Measurements from ENCODE around the gene FAM221A. TPM values are rescaled to one million over a fixed set of nuclear protein-coding genes. Genes with fewer than 3 reads are reported as not detected.
"Not testable (repeated sequence)": the region's sequence is repeated elsewhere in the genome, so short reads cannot be mapped to it uniquely, and the experiment has no call there.

FAM221A gene
- total RNA-seq, 1 donor from 2014 or later: 8.2 TPM

DNA sequence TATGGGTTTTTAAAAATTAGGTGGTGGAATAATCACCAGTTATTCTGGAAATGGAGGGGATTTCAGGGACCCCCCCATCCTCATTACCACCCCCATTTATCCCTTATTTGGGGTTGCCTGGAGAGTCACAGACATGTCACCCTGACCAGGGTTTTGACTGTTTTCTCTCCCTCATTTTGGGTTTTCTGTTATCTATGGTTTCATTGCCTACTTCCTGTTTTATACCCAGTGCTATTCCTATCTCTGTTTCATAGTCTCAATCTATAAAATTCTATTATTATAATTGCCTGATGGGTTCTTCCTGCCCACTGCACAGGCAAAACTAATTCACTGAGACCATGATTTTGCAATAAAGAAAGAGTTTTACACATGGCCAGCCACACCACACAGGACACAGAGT lies 15.9 kb upstream of the FAM221A start:
- Mint-ChIP-seq H3K9me3 (no peaks in the 10 kb centered on the region), H3K27ac (no peak overlapping the region), H3K4me3 (no peak overlapping the region), H3K27me3 (no peaks in the 10 kb centered on the region), H3K36me3 (no peaks in the 10 kb centered on the region), H3K4me1 (ENCODE audit: unreplicated experiment) (peaks cover 5% of the 10 kb centered on the region)
- DNase-seq (ENCODE audit: extremely low spot score, unreplicated experiment): no peak
- TF ChIP-seq, protein P1, sequence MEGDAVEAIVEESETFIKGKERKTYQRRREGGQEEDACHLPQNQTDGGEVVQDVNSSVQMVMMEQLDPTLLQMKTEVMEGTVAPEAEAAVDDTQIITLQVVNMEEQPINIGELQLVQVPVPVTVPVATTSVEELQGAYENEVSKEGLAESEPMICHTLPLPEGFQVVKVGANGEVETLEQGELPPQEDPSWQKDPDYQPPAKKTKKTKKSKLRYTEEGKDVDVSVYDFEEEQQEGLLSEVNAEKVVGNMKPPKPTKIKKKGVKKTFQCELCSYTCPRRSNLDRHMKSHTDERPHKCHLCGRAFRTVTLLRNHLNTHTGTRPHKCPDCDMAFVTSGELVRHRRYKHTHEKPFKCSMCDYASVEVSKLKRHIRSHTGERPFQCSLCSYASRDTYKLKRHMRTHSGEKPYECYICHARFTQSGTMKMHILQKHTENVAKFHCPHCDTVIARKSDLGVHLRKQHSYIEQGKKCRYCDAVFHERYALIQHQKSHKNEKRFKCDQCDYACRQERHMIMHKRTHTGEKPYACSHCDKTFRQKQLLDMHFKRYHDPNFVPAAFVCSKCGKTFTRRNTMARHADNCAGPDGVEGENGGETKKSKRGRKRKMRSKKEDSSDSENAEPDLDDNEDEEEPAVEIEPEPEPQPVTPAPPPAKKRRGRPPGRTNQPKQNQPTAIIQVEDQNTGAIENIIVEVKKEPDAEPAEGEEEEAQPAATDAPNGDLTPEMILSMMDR (conservative IDR thresholded peaks at IDR 0.05): no peak

DNA sequence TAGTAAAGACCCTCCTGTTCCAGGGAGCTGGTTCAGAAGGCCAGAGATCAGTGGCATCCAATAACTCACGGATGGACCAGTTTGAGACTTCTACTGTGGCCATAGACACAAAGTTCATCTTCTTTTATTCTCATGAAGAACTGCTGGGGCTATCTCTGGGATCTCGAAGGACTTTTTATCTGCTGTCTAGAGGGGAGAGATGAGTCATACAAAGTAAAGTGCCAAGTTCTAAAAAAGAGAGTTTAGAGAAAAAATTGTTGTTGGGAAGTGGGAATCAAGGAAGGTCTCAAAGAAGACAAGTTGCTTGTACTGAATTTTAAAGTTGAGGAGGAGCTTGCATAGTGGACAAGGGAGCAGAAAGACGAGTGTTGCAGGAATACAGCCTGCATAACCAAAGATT lies 8.0 kb upstream of the FAM221A start:
- no peak for DNase-seq (ENCODE audit: extremely low spot score, unreplicated experiment)
- no peaks in the 10 kb centered on the region for H3K9me3 Mint-ChIP-seq
- TF ChIP-seq, protein P1 (conservative IDR thresholded peaks at IDR 0.05): no peak
- H3K27me3 Mint-ChIP-seq: no peaks in the 10 kb centered on the region
- H3K4me3 Mint-ChIP-seq: no peak overlapping the region
- H3K4me1 Mint-ChIP-seq (ENCODE audit: unreplicated experiment): no peaks in the 10 kb centered on the region
- H3K36me3 Mint-ChIP-seq: no peaks in the 10 kb centered on the region
- no peak overlapping the region for H3K27ac Mint-ChIP-seq

DNA sequence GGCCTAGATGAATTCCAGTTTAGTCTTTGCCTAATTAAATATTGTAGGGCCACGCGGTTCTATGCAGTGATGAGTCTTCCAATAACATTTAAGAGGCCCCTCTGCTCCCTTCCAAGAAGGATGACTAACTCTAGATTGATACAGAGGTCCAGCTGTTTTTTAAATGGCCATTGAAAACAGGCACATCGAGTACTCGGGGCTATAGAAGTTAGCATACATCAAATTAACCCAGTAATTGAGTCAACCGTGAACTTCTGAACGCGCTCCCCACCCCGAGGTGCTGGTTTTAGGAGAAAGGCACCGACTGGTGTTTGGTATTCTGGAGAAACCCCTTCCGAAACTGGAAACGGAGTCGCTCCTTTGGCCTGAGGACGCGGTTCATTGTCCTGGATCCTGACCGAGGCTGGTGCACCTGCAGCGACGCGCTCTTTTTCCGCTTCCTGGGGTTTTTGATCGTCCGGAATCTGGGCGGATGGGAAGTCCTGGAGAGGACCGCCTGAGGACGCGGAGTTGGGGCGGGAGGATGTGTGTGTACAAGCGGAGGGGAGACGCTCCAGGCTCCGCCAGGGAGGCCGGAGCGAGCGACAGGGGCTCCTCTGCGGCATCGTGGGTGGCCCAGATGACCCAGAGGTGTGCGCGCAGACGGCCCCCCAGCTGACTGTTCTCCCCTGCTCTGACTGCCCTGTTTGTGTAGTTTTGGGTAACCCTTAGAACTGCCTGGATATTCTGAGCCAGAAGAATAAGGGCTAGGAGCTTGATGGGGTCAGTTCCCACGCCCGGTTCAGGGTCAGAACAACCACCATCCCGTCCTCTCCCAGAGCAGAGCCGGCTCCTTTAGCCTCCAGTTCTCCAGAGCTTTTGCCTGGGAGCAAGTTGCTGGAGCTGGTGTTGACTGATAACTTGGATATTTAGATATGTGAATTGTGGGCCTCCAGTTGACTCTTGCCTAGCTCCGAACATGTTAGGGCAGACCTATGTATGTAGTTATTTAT lies 711 bp downstream of the FAM221A start:
- no peaks in the 10 kb centered on the region for H3K27me3 Mint-ChIP-seq
- TF ChIP-seq, protein P1 (conservative IDR thresholded peaks at IDR 0.05): no peak
- H3K4me1 Mint-ChIP-seq (ENCODE audit: unreplicated experiment): peaks cover 3% of the 10 kb centered on the region
- H3K9me3 Mint-ChIP-seq: no peaks in the 10 kb centered on the region
- peak overlapping the region; percentile 93 for H3K4me3 Mint-ChIP-seq
- H3K36me3 Mint-ChIP-seq: no peaks in the 10 kb centered on the region
- H3K27ac Mint-ChIP-seq: peak overlapping the region; percentile 77
- no peak for DNase-seq (ENCODE audit: extremely low spot score, unreplicated experiment)

DNA sequence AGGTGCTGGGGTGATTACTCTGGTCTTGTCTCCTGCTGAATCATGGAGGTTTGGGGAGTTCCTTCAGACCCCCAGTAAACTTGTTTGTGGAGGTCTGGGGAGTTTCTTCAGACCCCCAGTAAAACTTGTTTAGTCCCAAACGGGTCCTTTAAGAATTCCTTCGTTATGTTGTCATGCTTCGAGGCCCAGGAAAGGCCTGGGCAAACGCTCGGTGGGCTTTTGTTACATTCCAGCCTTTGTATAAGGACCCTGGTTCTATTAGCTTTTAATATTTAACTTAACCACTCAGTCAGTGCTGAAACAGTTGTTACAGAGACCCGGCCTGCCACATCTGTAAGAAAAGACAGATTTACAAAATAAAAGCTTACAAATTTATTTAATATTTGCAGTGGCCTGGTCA lies 4.0 kb downstream of the FAM221A start:
- not testable (repeated sequence) for H3K9me3 Mint-ChIP-seq; DNase-seq (ENCODE audit: extremely low spot score, unreplicated experiment); H3K36me3 Mint-ChIP-seq; H3K27me3 Mint-ChIP-seq; H3K4me1 Mint-ChIP-seq (ENCODE audit: unreplicated experiment)
- peak overlapping the region; percentile 54 for H3K4me3 Mint-ChIP-seq
- H3K27ac Mint-ChIP-seq: peak overlapping the region; percentile 58

DNA sequence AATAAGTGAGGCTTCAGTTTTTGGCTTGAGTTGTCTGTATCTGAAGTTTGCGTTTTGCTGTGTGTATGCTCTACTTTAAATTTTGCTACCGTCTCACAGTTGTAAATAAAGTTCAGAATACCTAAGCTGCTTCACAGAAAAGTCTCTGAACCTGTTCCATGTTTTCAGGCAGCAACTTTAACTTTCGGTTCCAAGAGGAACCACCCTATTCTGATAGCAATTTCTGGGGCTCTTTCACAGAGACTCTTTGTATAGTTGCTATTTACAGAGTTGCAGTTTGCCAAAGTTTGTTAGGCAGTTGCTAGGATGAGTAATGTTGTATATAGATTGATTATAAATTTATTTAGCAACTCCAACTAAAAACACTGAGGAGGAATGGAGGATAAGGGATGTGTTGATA lies 5.7 kb downstream of the FAM221A start:
- peaks cover 3% of the 10 kb centered on the region for H3K4me1 Mint-ChIP-seq (ENCODE audit: unreplicated experiment)
- TF ChIP-seq, protein P1 (conservative IDR thresholded peaks at IDR 0.05): no peak
- peaks cover 3% of the 10 kb centered on the region for H3K36me3 Mint-ChIP-seq
- no peaks in the 10 kb centered on the region for H3K27me3 Mint-ChIP-seq
- H3K4me3 Mint-ChIP-seq: no peak overlapping the region
- no peak for DNase-seq (ENCODE audit: extremely low spot score, unreplicated experiment)
- H3K9me3 Mint-ChIP-seq: no peaks in the 10 kb centered on the region
- H3K27ac Mint-ChIP-seq: no peak overlapping the region

DNA sequence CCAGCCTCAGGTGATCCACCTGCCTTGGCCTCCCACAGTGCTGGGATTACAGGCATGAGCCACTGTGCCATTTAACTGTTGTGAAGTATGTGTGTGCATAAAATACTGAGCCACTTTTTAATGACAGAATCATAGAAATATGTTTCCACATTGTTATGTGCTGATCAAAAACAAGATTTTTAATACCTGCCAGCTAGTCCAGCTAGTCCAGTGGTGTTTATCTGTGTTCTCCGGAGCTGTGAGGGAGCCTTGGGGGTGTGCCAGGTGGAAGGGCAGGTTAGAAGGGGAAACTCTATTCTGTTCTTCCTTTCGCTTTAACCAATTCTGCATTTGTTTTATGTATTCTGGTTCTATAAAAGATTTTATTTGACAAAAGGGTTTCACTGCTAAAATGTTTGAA lies 7.0 kb downstream of the FAM221A start:
- Mint-ChIP-seq H3K27ac (peak overlapping the region; percentile 58), H3K4me1 (ENCODE audit: unreplicated experiment) (peaks cover 9% of the 10 kb centered on the region), H3K36me3 (peaks cover 9% of the 10 kb centered on the region), H3K9me3 (no peaks in the 10 kb centered on the region), H3K27me3 (no peaks in the 10 kb centered on the region), H3K4me3 (no peak overlapping the region)
- DNase-seq (ENCODE audit: extremely low spot score, unreplicated experiment): no peak
- TF ChIP-seq, protein P1 (conservative IDR thresholded peaks at IDR 0.05): no peak
